HFF-Myc (cell line): ENCODE data around the gene SHISA6.

Experiments
- DNase-seq: peaks from one replicate; pipeline ENCODE4 v3.0.0-alpha.2; 2011; ENCODE audit warnings: low read depth; ENCODE audit errors: extremely low read depth
- H3K4me3 ChIP-seq: replicated peaks from 2 replicates; pipeline ENCODE4 v1.5.1; 2011; ENCODE audit warnings: low read depth, mild to moderate bottlenecking, control low read depth, low read length
- TF ChIP-seq, protein P1 (sequence below): IDR thresholded peaks from 2 replicates; pipeline ENCODE4 v1.5.1; 2012; ENCODE audit warnings: mild to moderate bottlenecking, low read depth, low read length, control low read depth; ENCODE audit errors: missing control alignments

Gene SHISA6

DNA sequence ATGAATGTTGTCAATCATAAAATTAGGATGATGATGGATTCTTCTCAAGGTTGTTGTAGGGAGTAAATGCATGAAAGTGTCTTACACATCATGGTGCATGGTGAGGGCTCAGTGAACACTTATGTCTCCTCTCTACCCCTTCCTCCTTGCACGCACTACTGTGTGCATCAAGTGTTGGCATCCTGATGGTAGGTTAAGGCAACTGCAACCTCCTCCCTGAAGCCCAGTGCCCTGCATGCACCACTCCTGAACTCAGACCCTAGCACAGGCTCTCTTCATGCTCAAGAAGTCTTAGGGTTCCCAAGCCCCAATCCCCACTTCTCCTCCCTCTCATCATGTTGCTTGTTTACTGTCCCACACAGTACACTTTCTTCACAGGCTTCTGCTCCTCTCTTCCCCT, 251.5 kb downstream of the SHISA6 start:
- TF ChIP-seq, protein P1, sequence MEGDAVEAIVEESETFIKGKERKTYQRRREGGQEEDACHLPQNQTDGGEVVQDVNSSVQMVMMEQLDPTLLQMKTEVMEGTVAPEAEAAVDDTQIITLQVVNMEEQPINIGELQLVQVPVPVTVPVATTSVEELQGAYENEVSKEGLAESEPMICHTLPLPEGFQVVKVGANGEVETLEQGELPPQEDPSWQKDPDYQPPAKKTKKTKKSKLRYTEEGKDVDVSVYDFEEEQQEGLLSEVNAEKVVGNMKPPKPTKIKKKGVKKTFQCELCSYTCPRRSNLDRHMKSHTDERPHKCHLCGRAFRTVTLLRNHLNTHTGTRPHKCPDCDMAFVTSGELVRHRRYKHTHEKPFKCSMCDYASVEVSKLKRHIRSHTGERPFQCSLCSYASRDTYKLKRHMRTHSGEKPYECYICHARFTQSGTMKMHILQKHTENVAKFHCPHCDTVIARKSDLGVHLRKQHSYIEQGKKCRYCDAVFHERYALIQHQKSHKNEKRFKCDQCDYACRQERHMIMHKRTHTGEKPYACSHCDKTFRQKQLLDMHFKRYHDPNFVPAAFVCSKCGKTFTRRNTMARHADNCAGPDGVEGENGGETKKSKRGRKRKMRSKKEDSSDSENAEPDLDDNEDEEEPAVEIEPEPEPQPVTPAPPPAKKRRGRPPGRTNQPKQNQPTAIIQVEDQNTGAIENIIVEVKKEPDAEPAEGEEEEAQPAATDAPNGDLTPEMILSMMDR, result no peak
- H3K4me3 ChIP-seq, result no peak overlapping the region
- no peak for DNase-seq

DNA sequence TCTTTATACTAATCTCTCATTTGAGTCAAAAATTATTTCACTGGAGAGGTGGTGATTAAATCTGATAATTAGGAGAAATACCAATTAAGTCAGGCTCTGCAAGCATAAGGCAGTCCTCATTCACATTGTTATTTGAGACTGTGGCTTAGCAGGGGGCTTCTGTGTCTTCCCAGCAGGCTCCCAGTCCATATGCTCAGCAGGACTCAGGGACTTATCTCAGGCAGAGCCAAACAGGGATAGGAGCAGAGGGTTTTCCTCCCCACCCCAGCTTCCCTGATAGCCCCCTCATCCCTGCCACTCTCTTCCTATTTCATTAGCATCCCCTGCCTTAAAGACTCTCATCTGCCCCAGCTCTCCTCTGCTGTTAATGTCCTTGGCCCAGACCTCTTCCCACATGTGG, 252.9 kb downstream of the SHISA6 start:
- H3K4me3 ChIP-seq, result no peak overlapping the region
- DNase-seq, result no peak
- TF ChIP-seq, protein P1, result no peak

DNA sequence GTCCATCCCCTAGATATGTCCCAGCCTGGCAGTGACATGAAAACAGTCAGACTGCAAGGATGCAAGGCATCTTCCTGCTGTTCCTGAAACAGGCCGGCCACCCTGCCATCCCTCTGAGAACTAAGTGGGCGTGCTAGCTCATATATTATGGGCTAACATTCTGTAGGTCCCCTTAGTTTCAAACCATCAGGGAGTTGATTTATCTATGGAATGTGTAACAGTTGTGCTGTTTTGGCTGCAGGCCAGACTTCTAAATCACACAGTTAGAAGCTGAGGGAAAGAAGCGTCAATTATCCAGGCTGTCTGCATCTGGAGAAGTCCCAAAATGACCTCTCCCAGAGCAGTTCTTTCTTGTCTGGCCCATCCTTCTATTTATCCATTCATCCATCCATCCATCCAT, 254.6 kb downstream of the SHISA6 start:
- TF ChIP-seq, protein P1, result no peak
- no peak for DNase-seq
- no peak overlapping the region for H3K4me3 ChIP-seq

DNA sequence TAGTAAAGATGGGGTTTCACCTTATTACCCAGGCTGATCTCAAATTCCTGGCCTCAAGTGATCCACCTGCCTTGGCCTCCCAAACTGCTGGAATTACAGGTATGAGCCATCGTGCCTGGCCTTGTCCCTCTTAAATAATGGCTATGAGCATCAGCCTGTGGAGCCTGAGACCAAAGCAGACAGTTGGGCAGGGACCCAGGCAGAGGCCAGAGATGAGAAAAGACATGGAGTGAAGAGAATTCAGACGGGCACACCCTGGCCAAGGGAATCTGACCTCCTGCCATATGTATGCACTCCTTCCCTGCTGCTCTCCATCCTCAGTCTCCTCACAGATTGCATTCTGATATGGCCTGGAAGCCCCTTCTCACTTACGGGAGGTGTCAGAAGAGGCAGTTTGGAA, 258.9 kb downstream of the SHISA6 start:
- no peak for DNase-seq
- no peak overlapping the region for H3K4me3 ChIP-seq
- TF ChIP-seq, protein P1, result no peak

DNA sequence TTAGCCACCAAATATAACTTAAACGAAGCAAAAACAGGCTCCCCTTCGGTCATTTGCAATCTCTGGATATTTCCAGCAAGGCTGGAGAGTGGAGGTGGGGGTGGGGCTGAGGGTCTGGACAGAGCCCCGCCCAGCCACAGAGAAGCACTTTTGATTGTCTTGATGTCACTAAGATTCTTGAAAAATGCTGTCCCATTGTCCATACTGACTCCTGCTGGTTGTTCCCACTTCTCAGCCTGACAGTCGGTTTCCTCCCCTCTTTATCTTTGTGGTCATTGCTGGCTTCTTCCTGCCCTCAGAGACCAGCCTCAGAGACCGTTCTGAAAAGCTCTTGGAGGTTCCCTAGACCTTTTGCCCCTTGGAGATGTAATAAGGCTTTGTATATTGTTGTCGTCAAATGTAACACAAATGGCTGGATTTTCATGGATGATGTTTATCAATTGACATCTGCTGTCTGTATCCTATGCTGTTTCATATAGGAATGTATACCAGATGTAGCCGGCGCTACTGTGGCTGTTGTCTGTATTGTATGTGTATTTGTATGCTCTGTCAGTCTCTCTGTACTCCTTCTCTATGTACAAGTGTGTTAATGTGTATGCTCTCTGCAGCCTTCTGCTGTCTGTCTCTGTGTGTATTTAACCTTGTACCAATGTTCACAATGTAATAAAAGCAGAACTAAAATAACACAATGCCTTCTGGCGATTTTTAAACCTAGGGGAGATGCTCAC, 262.5 kb downstream of the SHISA6 start:
- no peak for DNase-seq
- H3K4me3 ChIP-seq, result no peak overlapping the region
- TF ChIP-seq, protein P1, result no peak

DNA sequence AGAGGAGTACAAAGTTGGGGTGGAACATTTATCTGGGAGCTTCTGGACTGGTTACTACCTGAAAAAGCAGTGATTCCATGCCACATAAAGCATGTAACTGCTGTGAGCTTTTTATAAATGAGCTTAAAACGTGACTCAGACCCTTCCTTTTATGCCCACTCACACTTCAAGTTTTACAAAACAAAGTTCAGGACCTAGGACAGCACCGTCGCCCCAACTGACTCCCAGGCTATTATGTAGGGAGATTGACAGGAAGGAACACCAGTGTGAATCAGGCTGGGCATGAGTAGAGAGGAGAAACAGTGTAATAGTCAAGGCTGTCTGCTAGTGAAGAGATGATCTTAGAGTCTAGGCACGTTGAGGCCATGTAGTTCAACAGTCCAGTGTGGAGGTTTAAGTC, 265.6 kb downstream of the SHISA6 start:
- no peak overlapping the region for H3K4me3 ChIP-seq
- TF ChIP-seq, protein P1, result no peak
- DNase-seq, result no peak

DNA sequence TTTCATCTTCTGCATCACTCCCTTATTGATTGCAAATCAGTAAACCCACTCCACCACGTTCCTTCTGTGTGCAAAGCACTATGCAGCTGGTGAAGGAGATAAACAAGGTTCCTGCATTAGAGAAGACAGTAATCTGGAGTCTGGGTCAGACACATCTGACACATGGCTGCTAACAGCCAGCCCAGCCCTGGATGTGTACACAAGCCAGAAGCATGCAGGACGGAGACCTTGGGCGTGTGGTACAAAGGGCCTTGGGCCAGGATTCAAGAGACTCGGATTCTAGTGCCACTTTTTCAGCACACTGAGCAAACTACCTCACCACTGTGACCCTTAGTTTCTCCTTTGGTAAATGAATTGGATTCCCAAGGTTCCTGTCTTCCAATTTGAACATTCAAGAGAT, 270.7 kb downstream of the SHISA6 start:
- TF ChIP-seq, protein P1, result no peak
- DNase-seq, result no peak
- no peak overlapping the region for H3K4me3 ChIP-seq
